HUDEP-2 (cell line): ENCODE results near the gene KRABD2.
"Not testable (repeated sequence)": the region's sequence is repeated elsewhere in the genome, so short reads cannot be mapped to it uniquely, and the experiment has no call there.

Experiments
- DNase-seq, 76 experiments: peaks; one replicate each; lab custom pipeline; 2025; ENCODE audit not compliant: unreplicated experiment in 76 of 76; lab: John Stamatoyannopoulos, UW

KRABD2 gene

GRCh38 chr17:8366231-8366630, 10.3 kb downstream of the KRABD2 start:
- DNase-seq = no peak

- no peak for DNase-seq
Measured at GRCh38 chr17:8365143-8365542, 11.4 kb downstream of the KRABD2 start.

GRCh38 chr17:8362651-8363332, 13.7 kb downstream of the KRABD2 start:
- DNase-seq = no peak

GRCh38 chr17:8360751-8361150, 15.8 kb downstream of the KRABD2 start:
- no peak for DNase-seq

- DNase-seq = no peak
Measured at GRCh38 chr17:8360260-8360659, 16.2 kb downstream of the KRABD2 start.

- no peak for DNase-seq
Measured at GRCh38 chr17:8359769-8360168, 16.7 kb downstream of the KRABD2 start.

GRCh38 chr17:8357910-8358309, 18.6 kb downstream of the KRABD2 start:
- DNase-seq = no peak

- DNase-seq = no peak
Measured at GRCh38 chr17:8354236-8354635, 22.3 kb downstream of the KRABD2 start.

- DNase-seq = no peak
Measured at GRCh38 chr17:8353736-8354135, 22.8 kb downstream of the KRABD2 start.

GRCh38 chr17:8350339-8350738, 26.2 kb downstream of the KRABD2 start:
- DNase-seq = no peak

- not testable (repeated sequence) for DNase-seq
Measured at GRCh38 chr17:8347001-8347400, 29.5 kb downstream of the KRABD2 start.

- DNase-seq = no peak
Measured at GRCh38 chr17:8345951-8346665, 30.4 kb downstream of the KRABD2 start.

- no peak for DNase-seq
Measured at GRCh38 chr17:8345052-8345690, 31.3 kb downstream of the KRABD2 start.

- DNase-seq = no peak
Measured at GRCh38 chr17:8341456-8341855, 35.0 kb downstream of the KRABD2 start.

- no peak for DNase-seq
Measured at GRCh38 chr17:8339540-8339939, 37.0 kb downstream of the KRABD2 start, which contains the start of gene ODF4. Gene ODF4 (plus strand): TSS chr17:8339840. CDS start chr17:8340052, 212 bp downstream.

- DNase-seq = no peak
Measured at GRCh38 chr17:8338753-8339140, 37.8 kb downstream of the KRABD2 start.

- no peak for DNase-seq
Measured at GRCh38 chr17:8337802-8338752, 38.4 kb downstream of the KRABD2 start.

GRCh38 chr17:8333281-8333680, 43.2 kb downstream of the KRABD2 start:
- DNase-seq = no peak

- no peak for DNase-seq
Measured at GRCh38 chr17:8332688-8333087, 43.8 kb downstream of the KRABD2 start.

GRCh38 chr17:8332128-8332527, 44.4 kb downstream of the KRABD2 start:
- DNase-seq = no peak

GRCh38 chr17:8327303-8327649, 49.2 kb downstream of the KRABD2 start:
- no peak for DNase-seq
